Measurements from ENCODE around the gene EFCAB11. TPM values are rescaled to one million over a fixed set of nuclear protein-coding genes. Genes with fewer than 3 reads are reported as not detected.

Gene EFCAB11, protein sequence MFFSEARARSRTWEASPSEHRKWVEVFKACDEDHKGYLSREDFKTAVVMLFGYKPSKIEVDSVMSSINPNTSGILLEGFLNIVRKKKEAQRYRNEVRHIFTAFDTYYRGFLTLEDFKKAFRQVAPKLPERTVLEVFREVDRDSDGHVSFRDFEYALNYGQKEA
- total RNA-seq (2021; fragmentation: NEBNext Ultra II Directional; extraction: Animal tissue kit (Norgen Biotek cat#: 25700)) (12.8 and 15.4 TPM in 2 replicates), polyA plus RNA-seq (2011; rRNA removed) (4.6 and 6.8 TPM in 2 replicates), polyA minus RNA-seq (2011; rRNA and poly(A)+ RNA removed) (4.3 and 5.3 TPM in 2 replicates)
- 11.2 TPM for polyA plus RNA-seq (2011; cell fraction: cytosol; rRNA removed)
- polyA plus RNA-seq (2011; cell fraction: nucleus; rRNA removed), result 3.4 TPM
- 12.7 to 16.4 TPM (median 13.6 TPM) in 4 replicates for polyA plus RNA-seq (2012, experiment 1 of 2)
- 4.0 TPM for polyA plus RNA-seq (2012, experiment 2 of 2)
- 8.0 TPM for polyA plus RNA-seq (2013, experiment 1 of 2)
- polyA plus RNA-seq (2013, experiment 2 of 2), result 9.4 TPM
- polyA minus RNA-seq (2011; cell fraction: cytosol; rRNA and poly(A)+ RNA removed), result 3.2 TPM
- 9.1 TPM for polyA minus RNA-seq (2011; cell fraction: nucleus; rRNA and poly(A)+ RNA removed)
- long read RNA-seq, experiment 1, transcript EFCAB11-201 (6 exons, 3,095 nt), result major isoform, 5 of 12 reads
- long read RNA-seq, experiment 1, partial matches to known transcripts, result 2 of 12 reads
- long read RNA-seq, experiment 1, other reads (novel, unspliced or antisense), result 4 of 12 reads
- long read RNA-seq, experiment 2, transcript EFCAB11-201 (6 exons, 3,095 nt), result major isoform, 8 of 14 reads
- long read RNA-seq, experiment 2, partial matches to known transcripts, result 1 of 14 reads
- long read RNA-seq, experiment 2, other reads (novel, unspliced or antisense), result 3 of 14 reads

DNA sequence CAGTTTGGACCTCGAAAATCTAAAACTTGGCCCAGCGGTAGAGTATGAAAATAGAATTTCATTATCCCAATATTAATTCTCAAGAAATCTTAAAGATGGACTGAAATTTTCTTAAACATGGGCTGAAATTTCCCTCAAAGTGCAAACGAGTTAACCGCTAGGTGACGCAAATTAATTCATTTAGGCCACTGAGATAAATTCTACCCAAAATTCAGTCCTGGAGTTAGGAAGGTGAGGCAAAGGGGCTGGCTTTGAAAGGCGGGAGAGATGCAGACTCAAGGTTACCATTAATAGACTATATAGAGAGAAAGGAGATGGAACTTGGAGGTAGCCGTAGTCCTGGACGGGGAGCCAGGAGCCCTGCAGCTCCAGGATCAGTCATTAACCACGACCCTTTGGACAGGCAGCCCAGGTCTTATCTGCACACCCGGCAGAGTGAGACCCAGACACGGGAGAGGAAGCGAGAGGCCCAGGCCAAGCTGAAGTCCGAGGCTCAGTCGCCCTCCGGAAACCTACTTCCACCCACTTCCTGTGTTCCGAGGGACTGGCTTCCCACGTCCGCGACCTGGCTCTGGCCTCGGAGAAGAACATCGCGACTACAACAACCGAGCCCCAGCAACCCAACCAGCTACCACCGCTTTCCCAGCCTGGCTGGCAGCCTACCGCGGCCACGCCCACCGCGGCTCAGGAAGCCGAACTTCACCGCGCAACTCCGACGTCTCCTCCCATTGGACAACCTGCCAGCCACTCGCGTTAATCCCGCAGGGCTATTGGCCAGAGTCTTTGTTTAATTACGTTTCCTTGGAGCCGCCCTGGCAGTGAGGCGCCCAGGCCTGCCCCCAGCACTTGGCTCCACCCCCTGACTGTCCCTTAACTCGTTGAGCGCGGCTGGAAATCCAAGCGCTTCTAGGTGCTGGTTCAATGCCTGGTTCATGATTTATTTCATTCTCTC is at the start of gene EFCAB11:
Gene EFCAB11, minus strand, starts transcription at position 661 of the 952 bp plus-strand sequence. Its CDS starts 70 bp downstream, at position 591.
- peak within 1 kb of the TSS; percentile 83 to 99 for H3K4me2 ChIP-seq (ENCODE audit: insufficient read depth in 1 of 2, low read depth in 2 of 2, low read length in 2 of 2)
- H3K9me3 ChIP-seq (ENCODE audit: insufficient read depth in 2 of 2, low read depth in 1 of 2, low read length in 1 of 2), result no peaks in the 10 kb centered on the region
- no peaks in the 10 kb centered on the region for H3K27me3 ChIP-seq (replicated peaks in 1 of 4; ENCODE audit: control insufficient read depth in 3 of 4, extremely low read depth in 1 of 4, insufficient read depth in 3 of 4, low read length in 3 of 4)
- peaks cover 0 to 4% of the 10 kb centered on the region in 2 experiments for H4K20me1 ChIP-seq (replicated peaks in 1 of 2; ENCODE audit: control insufficient read depth in 1 of 2, insufficient read depth in 2 of 2, low read length in 2 of 2)
- peak within 1 kb of the TSS; percentile 63 for H3K56ac ChIP-seq (replicated peaks; ENCODE audit: insufficient read length, low read depth, low read length)
- H3K23me2 ChIP-seq (ENCODE audit: low read depth, low read length), result peaks cover 8% of the 10 kb centered on the region
- H3K23ac ChIP-seq (ENCODE audit: insufficient read length), result no peak within 1 kb of the TSS
- H3K79me2 ChIP-seq (ENCODE audit: control insufficient read depth in 1 of 2, insufficient read depth in 2 of 2, low read length in 2 of 2), result peaks cover 0 to 17% of the 10 kb centered on the region in 2 experiments; a peak in 2 of 4 replicates
- peaks cover 0 to 16% (median under 1%) of the 10 kb centered on the region in 4 experiments; a peak in 3 of 8 replicates for H3K36me3 ChIP-seq (ENCODE audit: control insufficient read depth in 2 of 4, insufficient read depth in 4 of 4, low read length in 3 of 4)
- H3K4me1 ChIP-seq (replicated peaks in 1 of 4; ENCODE audit: control insufficient read depth in 3 of 4, insufficient read depth in 4 of 4, low read length in 3 of 4), result peaks cover 0 to 3% (median under 1%) of the 10 kb centered on the region in 4 experiments; a peak in 3 of 7 replicates
- 3% methylated on average over 44 of the region's 44 CpGs; no CpG with 5 or more reads in 1 of the 2 experiments for WGBS, 2 experiments (ENCODE audit: extremely low coverage in 1 of 2, insufficient coverage in 1 of 2, insufficient read length in 1 of 2, insufficient replicate concordance in 2 of 2, low coverage in 1 of 2, low lambda C conversion rate in 2 of 2, missing lambda C conversion rate in 1 of 2)
- peaks cover 2% of the 10 kb centered on the region; the same call in 1 of the 2 replicates for H3K79me1 ChIP-seq (ENCODE audit: low read depth, low read length)
- H2BK5ac ChIP-seq (ENCODE audit: low read depth, low read length), result no peak within 1 kb of the TSS
- peak; percentile 97 for FAIRE-seq
- H3K4me3 ChIP-seq (ENCODE audit: extremely low read depth in 1 of 4, insufficient read depth in 2 of 4, low read depth in 3 of 4, low read length in 4 of 4), result peak within 1 kb of the TSS; percentile 80 to 92 (median 86)
- peak; percentile 93 to 96 for DNase-seq (ENCODE audit: low read depth in 1 of 2, low spot score in 2 of 2)
- peak within 1 kb of the TSS; percentile 65 to 84 (median 73) for H3K9ac ChIP-seq (replicated peaks in 1 of 4; ENCODE audit: extremely low read depth in 1 of 4, low read depth in 3 of 4, low read length in 3 of 4)
- H3K27ac ChIP-seq (ENCODE audit: low read depth, low read length), result peak within 1 kb of the TSS; percentile 73
- ChIA-PET CTCF (ENCODE audit: partially characterized antibody) (interaction anchor here (0.7 to 5.0 kb wide), 10 partner anchors 11 to 233 kb away, joined by 3 to 35 read pairs (median 3); no protein-coding TSS in a partner anchor), POLR2A (ENCODE audit: partially characterized antibody) (interaction anchor here (1.1 to 2.7 kb wide), 3 partner anchors 15 to 303 kb away, joined by 3 to 12 read pairs (median 5); no protein-coding TSS in a partner anchor)
- no peak within 1 kb of the TSS for H2AK5ac ChIP-seq (ENCODE audit: low read depth, low read length)
- H2BK20ac ChIP-seq (ENCODE audit: low read length), result no peak within 1 kb of the TSS
- peak within 1 kb of the TSS; percentile 83; the same call in 1 of the 2 replicates for H2BK15ac ChIP-seq (ENCODE audit: low read length)
- no peak within 1 kb of the TSS for H4K91ac ChIP-seq (replicated peaks; ENCODE audit: insufficient read length, low read length)
- peak within 1 kb of the TSS; percentile 87 for H2AFZ ChIP-seq (ENCODE audit: low read length)
- peak within 1 kb of the TSS; percentile 44 for H3K18ac ChIP-seq (ENCODE audit: extremely low read depth, low read length)
- no peak within 1 kb of the TSS for H3K14ac ChIP-seq (ENCODE audit: insufficient read length)
- no peak within 1 kb of the TSS for H2BK120ac ChIP-seq (replicated peaks; ENCODE audit: low read depth, low read length)
- H2BK12ac ChIP-seq (ENCODE audit: low read depth, low read length), result no peak within 1 kb of the TSS; the same call in 1 of the 2 replicates
- no peak within 1 kb of the TSS for H3K4ac ChIP-seq (replicated peaks; ENCODE audit: insufficient read length, low read depth, low read length)
- H4K8ac ChIP-seq (ENCODE audit: extremely low read depth, insufficient read depth, low read length), result no peak within 1 kb of the TSS
- H4K5ac ChIP-seq (ENCODE audit: insufficient read length, low read depth, low read length), result peak within 1 kb of the TSS; percentile 69
- TF ChIP-seq GTF2F1 (IDR thresholded peaks at IDR 0.05; ENCODE audit: borderline replicate concordance, low read depth, low read length) (no peak), KDM4A (IDR thresholded peaks at IDR 0.05; ENCODE audit: low read depth, low read length, severe bottlenecking) (peak; percentile 75), EZH2 (IDR thresholded peaks at IDR 0.05; ENCODE audit: low read depth, low read length, severe bottlenecking) (no peak), POLR2AphosphoS5 (IDR thresholded peaks at IDR 0.05; ENCODE audit: low read depth, low read length) (peak; percentile 68), JUN (IDR thresholded peaks at IDR 0.05; ENCODE audit: low read depth, low read length) (no peak)
- TF ChIP-seq, protein P1, sequence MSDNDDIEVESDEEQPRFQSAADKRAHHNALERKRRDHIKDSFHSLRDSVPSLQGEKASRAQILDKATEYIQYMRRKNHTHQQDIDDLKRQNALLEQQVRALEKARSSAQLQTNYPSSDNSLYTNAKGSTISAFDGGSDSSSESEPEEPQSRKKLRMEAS (IDR thresholded peaks at IDR 0.05), result 0 out of 2 replicates have a peak, but pooled peaks have one; percentile 23
